Right forelimb (tissue), 1 donor: ENCODE measurements around the gene RGS7.
"Not testable (repeated sequence)": the region's sequence is repeated elsewhere in the genome, so short reads cannot be mapped to it uniquely, and the experiment has no call there.

Source experiments
- DNase-seq: peaks from one replicate; pipeline ENCODE4 v3.0.0-alpha.2; 2018

The RGS7 gene

DNA sequence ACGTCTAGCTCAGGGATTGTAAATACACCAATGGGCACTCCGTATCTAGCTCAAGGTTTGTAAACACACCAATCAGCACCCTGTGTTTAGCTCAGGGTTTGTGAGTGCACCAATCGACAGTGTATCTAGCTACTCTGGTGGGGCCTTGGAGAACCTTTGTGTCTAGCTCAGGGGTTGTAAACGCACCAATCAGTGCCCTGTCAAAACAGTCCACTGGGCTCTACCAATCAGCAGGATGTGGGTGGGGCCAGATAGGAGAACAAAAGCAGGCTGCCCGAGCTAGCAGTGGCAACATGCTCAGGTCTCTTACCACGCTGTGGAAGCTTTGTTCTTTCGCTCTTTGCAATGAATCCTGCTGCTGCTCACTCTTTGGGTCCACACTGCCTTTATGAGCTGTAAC is 593.9 kb downstream of the RGS7 start:
- DNase-seq: not testable (repeated sequence)

DNA sequence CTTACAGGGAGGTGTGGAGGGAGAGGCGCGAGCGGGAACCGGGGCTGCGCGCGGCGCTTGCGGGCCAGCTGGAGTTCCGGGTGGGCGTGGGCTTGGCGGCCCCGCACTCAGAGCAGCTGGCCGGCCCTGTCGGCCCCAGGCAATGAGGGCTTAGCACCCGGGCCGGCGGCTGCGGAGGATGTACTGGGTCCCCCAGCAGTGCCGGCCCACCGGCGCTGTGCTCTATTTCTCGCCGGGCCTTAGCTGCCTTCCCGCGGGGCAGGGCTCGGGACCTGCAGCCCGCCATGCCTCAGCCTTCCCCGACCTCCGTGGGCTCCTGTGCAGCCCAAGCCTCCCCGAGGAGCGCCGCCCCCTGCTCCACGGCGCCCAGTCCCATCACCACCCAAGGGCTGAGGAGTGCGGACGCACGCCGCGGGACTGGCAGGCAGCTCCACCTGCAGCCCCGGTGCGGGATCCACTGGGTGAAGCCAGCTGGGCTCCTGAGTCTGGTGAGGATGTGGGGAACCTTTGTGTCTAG is 594.5 kb downstream of the RGS7 start:
- DNase-seq: not testable (repeated sequence)

DNA sequence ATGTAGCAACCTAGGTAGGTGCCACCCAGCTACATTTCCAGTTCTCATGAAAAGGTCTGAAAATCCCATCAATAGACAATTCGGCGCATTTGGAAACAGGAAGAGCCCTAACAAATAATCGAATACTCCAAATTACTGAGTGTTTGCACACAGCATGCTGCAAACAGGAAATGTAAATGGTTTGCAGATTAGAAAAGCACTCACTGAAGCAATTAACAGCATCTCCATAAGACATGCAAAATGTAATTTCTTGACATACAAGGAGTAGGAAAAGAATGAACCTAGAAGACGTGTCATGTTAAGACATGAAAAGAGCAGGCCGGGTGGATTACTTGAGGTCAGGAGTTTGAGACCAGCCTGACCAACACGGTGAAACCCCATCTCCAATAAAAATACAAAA is 598.2 kb downstream of the RGS7 start:
- not testable (repeated sequence) for DNase-seq

DNA sequence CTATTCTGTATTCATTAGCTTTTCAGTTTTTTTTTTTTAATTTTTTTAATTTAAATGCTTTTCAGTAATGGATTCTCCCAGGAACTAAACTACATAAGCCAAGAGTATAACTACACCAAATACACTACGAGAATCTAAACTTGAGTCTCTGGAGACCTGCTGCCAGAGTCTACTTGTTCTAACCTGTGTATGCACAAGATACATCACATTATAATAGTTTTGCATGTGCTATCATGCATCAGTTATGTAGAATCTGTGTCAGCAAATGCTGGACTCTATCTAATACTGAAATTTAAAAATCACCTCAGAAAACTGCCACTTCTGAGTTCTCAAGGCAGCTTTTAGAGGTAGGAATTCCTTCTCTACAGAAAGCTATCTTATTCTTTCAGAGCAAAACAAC is 598.7 kb downstream of the RGS7 start:
- DNase-seq: no peak

GRCh38 chr1:240747907-240748306 is 609.1 kb downstream of the RGS7 start:
- no peak for DNase-seq

DNA sequence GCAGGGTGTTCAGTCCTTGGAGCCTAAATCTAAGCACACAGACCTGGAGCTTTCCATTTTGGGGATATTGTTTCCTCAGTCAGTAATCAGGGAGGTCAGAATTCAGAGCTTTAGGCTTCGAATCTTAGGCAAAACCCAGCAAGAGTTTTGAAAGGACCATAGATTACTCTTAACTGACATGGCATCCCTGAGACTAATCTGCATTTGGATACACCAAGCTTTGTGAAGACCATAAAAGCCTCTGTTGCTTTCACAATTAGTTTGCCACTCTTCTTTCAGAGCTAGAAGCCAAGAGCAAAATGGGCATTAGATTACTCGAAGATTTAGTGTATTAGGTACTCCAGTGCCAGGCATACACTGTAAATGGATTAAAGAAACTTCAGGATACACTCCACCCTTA is 613.3 kb downstream of the RGS7 start:
- no peak for DNase-seq

- DNase-seq: no peak
Measured at GRCh38 chr1:240739754-240740153, 617.3 kb downstream of the RGS7 start.

DNA sequence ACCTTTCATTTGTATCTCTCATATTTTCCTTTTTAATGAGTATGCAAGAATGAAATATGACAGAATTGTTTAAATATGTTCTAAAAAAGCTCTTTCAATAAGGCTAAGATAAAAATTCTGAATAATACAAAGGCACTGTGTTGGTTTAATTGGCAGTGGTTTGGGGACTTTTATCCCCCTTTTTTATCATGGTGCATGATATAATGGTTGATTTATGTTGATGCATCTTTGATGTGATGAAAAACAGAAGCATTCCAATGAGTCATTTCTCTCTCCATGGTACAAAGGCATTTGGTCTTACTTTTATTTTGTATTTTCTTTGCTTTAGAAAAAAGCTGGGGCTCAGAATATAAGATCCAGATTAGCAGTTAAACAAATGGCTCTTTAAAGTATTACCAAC is 617.9 kb downstream of the RGS7 start:
- no peak for DNase-seq

- DNase-seq: no peak
Measured at GRCh38 chr1:240737766-240738265, 619.2 kb downstream of the RGS7 start.

DNA sequence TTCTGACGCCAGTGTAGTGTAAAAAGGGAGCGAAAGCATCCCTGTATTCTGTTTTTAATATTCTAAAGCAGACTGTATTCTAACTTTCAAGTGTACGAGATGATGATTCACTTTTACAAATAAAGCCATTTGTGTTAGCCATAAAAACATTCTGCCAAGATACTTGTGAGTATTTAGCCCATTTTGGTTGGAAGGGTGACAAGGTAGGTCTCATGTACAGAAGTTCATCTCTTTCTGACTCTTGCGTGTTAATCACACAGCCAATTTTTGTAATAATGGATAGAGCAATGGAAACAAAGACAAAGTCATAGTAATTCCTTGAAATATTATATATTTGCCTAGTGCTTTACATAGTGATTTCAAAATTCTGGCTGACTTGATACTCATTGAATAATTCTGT is 619.7 kb downstream of the RGS7 start:
- no peak for DNase-seq

- DNase-seq: not testable (repeated sequence)
Measured at GRCh38 chr1:240734705-240735104, 622.3 kb downstream of the RGS7 start.

DNA sequence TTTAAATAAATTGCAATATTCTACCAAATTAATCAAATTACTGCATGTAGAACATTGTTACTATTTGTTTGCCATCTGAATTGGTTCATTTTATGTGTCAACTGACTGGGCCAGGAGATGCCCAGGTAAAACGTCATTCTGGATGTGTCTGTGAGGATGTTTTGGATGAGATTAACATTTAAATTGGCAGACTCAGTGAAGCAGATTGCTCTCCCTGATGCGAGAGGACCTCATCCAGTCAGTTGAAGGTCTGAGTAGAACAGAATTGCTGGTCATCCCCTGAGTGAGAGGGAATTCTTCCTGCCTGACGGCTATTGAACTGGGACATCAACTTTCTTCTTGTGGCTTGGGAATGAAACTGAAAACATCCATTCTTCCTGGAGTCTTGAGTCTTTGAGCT is 623.0 kb downstream of the RGS7 start:
- DNase-seq: no peak

- no peak for DNase-seq
Measured at GRCh38 chr1:240732390-240732789, 624.6 kb downstream of the RGS7 start.
